ENCODE data around the gene DENND5A.

GRCh38 chr11:9150926-9151325 is 114.2 kb downstream of the DENND5A start:
- TF ChIP-seq CTCF (IDR thresholded peaks at IDR 0.05): no peak
- no peak for TF ChIP-seq REST (IDR thresholded peaks at IDR 0.05; ENCODE audit: insufficient read depth in 1 of 2, low read depth in 2 of 2, low read length in 1 of 2)
- no peak for TF ChIP-seq POLR2AphosphoS5 (IDR thresholded peaks at IDR 0.05; ENCODE audit: low read depth, low read length)

Data from Panc1 (cell line).